Activated CD4-positive, alpha-beta T cell treated with anti-CD3 and anti-CD28 coated beads, Interleukin-2, amount 50 U/mL, for 4 hours (primary cell): ENCODE measurements around the gene PPFIBP2.

Experiments
- DNase-seq, 2 experiments: peaks; one replicate each; pipeline ENCODE4 v3.0.0-alpha.2; 2020

Gene PPFIBP2

DNA sequence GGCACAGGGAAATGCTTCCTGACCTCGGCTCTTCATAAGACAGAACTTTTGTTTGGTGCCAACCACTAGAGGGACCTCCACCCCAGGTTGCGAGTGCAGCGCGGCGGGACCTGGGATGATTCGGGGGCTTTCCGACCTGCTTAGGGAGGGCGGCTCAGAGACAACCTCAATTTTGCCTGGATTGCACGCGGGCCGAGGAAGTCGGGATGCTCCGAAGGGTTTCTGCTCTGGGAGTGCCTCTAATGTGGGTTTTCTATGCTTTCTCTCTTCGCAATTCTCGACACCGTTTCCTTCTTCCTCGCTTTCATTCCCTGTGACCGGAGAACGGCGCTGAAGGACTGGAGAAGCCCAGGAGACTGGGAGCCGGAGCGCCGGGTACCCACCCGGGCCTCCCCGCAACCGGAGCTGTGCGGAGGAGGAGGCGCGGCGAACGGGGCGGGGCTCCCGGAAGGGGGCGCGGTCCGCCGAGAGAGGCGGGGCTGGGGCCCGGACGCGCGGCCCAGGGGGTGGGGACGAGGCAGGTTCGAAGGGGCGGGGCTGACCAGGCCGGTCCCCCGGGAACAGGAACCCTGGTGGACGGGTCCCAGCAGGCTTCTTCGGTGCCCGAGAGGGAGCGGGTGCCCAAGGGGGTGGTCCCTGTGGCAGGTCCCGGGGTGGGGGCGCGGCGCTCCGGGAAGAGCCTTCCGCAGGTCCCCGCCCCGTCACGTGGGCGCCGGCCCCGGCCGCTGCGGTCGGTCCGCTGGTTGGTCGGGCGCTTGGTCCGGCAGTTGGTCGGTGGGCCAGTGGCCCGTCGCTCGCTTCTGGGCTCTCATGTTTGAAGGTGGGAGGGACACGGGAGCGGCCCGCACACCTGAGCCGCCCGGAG, at the start of gene PPFIBP2:
Gene PPFIBP2 (plus strand): TSS at position 766 of the 865 bp plus-strand sequence. CDS start 35,477 bp downstream, outside the sequence.
- peak; percentile 73 to 74 for DNase-seq

DNA sequence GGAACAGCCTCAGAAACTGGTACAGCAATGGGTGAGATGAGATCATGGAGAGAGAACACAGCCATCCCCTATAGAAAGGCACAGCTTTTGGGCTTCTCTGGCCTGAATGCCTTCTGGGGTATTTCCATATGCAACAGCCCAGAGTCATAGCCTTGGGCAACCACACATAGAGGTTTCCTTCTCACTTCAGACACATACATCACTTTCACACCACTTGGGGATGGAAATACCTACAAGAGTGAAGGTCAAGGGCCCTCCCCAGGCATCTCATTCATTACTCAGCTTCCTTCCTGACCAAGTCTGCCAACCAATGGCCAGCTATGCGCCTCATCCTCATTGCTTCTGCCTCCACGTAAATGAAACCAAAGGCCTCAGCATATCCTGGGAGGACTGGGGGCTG, 46.1 kb upstream of the PPFIBP2 start:
- no peak for DNase-seq

DNA sequence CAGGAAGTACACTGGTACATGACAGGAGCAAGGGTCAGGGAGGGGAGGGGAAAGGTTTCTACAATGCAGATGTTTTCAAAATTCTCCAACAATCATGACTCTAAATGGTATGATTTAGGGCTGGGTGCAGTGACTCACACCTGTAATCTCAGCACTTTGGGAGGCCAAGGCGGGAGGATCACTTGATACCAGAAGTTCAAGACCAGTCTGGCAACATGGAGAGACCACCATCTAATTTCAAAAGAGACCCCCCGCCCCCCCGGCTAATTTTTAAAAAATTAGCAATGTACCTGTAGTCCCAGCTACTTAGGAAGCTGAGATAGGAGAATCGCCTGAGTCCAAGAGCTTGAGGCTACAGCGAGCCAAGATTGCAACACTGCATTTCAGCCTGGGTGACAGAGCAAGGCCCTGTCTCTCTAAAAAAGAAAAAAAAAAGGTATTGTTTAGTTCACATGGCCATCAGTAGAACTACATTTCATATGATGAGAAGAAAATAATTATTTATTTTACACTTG, 44.4 kb upstream of the PPFIBP2 start:
- no peak for DNase-seq

DNA sequence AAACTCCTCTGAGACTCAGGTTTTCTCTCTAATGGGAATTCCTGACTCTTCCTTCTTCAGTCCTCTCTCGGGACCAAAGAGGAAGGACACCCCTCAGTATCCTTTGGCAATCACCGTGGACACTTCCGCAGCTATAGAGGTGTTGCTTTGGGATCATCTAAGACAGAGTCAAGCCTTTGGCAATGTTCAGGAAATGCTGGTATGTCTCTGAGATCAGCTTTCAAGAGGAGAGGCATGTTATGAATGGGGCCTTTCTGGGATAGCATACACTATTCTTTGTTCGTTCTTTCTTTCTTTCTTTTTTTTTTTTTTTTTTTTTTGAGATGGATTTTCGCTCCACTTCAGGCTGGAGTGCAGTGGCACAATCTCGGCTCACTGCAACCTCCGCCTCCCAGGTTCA, 42.7 kb upstream of the PPFIBP2 start:
- DNase-seq = no peak

DNA sequence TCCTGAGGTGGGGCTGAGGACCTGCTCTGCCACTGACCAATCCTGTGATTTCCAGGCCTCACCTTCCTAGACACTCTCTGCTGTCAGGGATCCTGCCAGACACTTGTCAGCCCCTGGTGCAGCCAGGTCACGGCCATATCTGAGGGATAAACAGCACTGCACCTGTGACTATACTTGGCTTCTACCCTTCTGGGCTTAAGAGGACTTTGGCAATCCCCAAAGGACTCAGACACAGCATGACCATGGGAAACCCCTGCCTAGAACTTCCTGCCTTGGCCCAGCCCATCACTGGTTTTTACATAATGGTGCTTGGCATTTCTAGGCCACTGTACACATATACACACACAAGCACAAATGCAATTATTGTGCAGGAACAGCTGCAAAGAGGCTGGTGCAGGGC, 40.1 kb upstream of the PPFIBP2 start:
- DNase-seq = no peak

DNA sequence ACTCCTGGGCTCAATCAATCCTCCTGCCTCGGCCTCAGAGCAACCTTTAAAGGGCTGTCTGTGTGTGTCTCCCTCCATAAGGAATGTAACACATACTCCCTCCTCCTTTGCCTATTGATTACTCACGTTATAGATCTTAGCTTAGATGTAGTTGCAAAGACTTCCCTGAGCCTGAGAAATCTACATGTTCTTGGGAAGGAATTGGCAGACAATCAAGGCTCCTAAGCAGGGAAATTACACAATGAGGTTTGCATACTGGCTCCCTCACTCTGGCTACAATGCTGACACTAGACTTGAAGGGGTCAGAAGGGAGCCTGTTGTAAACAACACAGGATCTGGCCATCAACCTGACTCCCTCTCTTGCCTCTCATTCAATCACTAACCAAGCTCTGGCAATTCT, 33.7 kb upstream of the PPFIBP2 start:
- DNase-seq = no peak

DNA sequence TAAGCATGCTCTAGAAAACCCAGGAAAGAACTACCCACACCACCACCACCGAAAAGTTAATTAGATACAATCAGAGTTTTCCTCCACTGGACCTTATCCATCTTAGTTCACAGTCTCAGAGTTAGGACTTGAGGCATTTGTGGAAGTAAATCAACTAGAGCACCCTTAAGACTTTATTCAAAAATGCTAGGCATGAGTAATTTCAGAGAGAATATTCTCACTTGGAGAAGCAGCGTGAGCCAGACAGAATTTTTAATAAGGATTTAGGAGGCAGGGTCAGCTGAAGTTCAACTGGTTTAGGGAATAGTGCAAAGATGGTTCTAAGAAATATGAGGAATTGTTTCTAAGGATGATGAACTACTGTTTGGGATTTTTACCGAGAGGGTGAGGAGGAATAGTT, 29.7 kb upstream of the PPFIBP2 start:
- DNase-seq = no peak

DNA sequence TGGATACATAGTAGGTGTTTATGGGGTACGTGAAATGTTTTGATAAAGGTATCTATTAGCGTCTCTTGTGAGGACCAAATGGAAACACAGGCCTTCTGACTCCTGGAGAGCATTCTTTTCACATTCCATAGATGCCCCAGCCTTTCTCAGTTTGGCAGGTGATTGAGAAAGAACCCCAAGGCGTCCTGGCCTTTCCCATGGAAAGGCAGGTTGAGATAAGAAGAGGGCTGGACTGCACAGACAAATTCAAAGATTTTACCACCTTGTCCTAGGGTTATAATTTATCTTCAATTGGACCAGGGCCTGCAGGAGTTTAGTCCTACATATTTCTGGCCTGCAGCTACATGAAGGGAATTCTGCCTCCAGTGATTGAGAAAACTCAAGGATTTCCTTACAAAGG, 29.2 kb upstream of the PPFIBP2 start:
- DNase-seq = no peak

DNA sequence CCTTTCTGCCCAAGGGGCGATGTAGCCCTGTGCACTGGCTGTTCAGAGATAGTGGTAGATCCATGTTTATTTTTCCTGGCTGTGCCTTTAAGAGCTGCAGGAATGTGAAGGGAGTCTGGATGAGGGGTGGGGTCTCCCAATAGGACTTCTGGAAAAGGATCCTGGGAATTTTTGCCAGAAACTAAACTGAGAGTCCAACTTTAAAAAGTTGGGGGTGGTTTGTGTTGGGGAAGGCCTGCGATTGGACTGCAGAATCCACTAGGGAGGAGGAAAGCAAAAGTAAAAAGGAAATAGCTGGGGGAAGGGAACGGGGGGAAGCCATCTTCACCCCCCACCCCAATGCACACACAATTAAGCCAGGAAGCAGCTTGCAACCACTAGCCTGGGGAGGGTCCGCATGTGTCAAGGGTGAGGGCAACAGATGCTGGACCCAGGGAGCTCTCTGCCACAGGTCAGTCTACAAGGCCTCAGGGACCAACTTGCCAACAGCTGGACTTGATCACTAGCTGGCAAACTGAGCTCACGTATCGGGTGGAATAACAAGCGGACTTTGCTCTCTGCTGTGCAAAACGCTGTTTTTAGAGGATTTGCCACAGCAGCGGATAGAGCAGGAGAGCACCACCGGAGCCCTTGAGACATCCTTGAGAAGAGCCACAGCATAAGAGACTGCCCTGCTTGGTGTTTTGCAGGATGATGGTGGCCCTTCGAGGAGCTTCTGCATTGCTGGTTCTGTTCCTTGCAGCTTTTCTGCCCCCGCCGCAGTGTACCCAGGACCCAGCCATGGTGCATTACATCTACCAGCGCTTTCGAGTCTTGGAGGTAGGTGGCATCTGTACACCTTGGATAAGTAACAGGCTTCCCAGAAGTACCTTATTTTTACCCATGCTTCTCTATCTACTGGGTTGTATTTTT, 28.4 kb upstream of the PPFIBP2 start, which contains the start of gene OLFML1:
Gene OLFML1 (plus strand): TSS at position 321 of the 912 bp plus-strand sequence. CDS start 370 bp downstream, at position 691.
- no peak for DNase-seq

DNA sequence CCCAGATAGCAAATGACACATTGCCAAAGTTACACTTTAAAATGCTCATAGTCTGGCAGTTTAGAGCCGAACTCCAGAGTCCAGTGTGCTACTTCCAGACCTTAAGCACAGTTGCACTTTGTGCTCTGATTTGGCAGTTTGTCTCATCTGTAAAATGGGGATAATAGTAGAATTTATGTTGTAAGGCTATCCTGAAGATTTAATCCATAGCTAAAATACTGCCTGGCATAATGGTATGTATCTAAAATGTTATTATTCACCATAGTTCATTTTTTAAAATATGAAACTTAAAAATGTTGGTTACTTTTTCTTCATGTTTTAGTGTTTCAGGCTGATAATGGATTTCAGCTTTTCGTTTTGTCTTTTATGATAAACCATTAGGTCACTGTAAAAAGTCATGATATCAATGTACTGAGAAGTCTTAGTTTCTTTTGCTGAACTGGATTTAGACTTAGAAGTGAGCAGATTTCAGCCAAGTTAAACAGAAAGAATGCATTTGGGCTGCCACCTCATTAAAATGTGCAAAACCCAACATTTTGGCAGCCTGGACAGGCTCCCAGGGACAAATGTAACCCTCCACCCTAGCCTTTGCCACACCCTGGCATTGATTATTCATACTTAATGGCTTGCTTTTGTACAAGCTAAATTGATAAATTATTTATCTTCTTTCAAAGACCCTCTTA, 27.6 kb upstream of the PPFIBP2 start:
- DNase-seq = no peak

DNA sequence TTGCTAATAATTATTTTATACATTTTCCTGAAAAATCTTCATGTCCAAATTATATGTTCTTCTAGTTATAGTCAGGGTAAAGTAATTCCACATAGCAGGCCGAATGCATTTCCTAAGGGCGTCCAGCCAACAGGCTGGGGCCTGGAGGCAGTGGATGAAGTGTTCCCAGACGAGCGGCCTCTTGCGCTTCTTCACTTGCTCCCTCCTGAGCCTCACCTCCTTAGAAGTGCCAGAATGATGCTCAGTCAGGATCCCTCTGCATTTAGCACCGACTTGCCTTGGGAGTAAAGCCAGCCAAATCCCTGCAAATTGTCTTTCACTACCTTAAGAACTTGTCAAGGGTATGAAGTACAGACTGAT, 27.0 kb upstream of the PPFIBP2 start:
- DNase-seq = no peak

DNA sequence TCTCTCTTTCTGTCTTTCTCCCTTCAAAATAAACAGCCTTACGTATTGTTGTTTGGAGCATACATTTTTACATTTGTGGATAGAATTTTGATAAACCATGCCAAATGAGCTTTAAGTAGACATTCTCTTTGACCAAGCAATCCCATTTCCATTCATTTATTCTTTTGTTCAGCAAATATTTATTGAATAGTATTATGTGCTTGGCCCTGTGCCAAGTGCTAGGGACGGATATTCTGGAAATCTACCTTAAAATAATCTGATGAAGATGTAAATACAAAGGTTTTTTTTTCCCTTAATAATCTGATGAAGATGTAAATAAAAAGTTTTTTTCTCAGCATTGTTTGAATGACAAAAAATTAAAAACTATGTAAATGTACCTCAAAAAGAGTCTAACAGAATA, 26.4 kb upstream of the PPFIBP2 start:
- DNase-seq = no peak

DNA sequence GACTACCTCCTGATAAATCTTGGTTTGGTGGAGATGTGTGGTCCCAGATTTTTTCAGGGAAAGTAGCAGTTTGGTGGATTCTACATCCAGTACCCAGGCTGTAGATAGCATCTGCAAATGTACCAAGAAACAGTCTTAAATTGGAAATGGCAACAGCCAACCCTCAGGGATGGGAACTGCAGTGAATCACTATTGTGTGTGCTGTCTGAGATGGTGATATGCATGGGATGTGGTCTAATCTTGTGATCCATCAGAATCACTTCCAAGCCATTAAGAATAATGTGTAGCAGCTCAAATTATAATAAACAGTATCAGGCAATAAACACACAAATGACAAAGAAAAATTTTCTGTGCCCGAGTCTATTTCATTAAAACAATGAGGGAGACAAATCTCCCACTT, 25.1 kb upstream of the PPFIBP2 start:
- no peak for DNase-seq

DNA sequence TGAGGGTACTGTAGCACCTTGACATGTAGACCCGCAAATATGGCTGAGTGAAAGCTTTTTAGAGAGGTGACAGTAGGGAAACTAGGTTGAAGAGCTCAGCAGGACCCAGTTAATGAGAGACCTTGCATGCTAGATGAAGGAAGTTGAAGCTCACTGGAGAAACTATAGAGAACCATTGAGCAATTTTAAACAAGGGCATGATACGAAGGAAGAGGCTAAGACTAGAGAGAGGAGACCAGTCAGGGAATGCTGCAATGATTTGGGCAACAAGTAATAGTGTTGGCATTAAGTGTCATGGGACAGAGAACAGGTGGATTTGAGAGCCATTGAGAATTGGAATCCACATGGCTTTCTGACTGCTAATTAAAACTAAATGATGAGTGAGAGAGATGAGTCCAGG, 24.4 kb upstream of the PPFIBP2 start:
- DNase-seq = no peak

DNA sequence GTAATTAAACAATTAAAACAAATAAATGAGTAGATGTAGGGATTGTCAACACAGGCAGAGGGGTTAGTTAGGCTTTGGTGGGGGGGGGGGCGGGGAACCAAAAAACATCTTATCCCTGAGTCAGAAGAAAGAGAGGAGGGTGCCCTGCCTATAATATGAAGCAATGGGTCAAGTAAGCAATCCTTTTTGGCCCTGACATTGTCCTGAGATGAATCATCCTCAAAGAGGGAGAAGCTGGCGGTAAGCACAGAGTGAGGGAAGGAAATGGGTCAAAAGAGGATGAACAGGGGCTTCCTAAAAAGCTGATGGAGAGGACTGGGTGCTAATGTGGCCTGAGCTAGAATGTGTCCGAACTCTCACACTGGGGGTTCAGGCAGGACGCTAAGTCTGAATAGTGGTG, 23.7 kb upstream of the PPFIBP2 start:
- DNase-seq = no peak

DNA sequence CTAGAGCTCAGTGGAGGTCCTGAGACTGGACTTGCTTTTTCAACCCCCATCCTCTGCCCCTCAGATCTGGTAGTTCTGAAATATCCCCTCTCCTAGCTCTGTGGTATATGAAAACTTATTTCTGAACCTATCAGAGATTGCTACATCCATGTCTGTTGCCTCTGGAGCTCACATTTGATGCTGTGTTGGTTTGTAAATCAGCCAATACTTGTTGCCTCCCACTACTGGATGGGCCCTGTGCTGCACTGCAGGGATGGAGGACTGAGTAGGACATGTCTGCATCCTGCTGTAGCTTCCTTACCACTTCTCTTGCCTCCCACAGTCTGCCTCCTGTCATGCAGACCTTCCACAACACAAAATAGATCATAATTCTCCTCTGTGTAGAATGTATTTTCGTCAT, 23.3 kb upstream of the PPFIBP2 start:
- no peak for DNase-seq

DNA sequence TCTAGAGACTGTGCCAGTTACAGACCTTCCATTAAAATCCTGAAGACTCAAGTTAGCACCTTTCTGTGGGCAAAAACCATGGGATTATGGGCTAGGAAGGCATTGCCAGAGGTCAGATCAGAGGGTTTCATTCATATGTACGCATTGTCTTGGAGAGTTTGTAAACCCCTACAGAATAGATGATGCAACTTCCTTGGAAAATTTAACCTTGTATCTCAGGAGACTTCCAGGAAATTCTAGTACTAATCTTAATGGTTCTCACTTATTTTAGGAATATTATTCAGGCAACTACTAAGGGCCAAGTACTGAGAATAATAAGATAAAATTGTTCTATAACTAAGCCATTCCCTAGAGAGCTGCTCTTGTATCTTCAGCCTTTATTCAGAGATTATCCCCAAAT, 21.5 kb upstream of the PPFIBP2 start:
- no peak for DNase-seq

DNA sequence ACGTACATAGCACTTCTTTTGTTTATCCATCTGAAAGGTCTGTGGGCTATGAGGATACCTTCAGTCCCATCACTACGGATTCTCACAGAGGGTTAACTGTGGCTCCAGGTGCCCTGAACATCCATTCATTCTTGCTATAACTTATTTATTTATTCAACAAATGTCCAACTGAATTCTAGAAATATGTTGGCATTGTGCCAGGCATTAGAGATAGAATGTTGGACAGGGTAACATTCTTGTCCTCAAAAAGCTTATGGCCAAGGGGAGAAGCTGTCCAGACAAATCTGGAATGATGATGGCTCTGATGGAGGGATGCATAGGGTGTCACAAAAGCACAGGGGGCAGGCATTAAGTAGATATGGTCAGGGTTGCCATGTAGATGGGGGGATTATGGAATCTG, 20.1 kb upstream of the PPFIBP2 start:
- no peak for DNase-seq

DNA sequence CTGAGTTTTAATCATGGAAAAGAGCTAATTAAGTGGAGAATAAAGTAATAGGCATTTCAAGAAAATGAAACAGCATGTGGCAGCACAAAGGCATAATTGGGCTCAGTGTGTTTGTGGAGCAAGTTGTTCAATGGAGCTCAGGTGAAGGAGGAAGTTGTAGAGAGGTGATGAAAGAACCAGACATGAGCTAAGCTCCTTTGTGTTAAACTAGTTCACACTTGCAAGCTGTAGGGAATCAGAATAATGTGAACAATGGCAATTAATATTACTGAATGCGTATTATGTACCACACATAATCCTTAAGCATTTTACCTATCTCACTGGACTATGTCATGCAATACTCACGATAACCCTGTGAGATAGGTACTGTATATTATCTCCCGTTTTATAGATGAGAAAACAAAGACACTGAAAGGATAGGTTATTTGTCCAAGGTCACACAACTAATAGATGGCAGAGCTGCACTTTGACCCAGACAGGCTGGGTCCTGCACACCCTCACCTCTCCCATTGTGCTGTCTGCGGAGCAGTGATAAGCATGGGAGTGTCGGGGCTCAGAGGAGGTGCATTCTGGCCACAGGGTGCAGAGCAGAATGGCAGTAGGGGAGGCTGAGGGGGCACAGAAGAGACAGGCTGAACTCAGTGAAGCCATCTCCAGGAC, 19.6 kb upstream of the PPFIBP2 start:
- DNase-seq = no peak

DNA sequence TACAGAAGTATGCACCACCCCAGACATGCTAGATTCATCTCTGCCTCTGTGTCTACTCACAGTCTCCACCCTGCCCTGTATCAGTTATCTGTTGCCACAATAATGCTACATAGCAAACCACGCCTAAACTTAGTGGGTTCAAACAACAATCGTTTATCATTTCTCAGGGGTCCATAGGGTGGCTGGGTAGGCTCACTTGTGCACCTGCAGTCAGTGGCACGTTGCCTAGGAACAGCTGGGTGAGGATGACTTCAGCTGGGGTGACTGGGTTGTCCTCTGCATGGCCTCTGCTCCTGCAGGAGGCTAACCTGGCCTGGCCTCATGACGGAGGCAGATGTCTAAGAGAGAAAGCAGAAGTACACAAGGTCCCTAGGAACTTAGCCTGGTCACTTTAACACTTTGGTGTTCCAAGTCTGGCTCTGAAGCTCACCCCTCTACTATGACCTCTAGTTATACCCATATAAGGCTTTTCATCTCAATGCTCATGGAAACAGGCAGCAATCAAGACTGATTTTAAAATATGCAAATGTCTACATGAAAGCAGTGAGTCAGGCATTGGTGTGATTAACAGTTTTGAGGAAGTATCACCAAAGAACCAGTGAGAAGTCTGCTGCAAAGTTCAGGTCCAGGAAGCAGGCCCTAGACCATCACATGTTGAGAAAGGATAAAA, 17.8 kb upstream of the PPFIBP2 start:
- no peak for DNase-seq

DNA sequence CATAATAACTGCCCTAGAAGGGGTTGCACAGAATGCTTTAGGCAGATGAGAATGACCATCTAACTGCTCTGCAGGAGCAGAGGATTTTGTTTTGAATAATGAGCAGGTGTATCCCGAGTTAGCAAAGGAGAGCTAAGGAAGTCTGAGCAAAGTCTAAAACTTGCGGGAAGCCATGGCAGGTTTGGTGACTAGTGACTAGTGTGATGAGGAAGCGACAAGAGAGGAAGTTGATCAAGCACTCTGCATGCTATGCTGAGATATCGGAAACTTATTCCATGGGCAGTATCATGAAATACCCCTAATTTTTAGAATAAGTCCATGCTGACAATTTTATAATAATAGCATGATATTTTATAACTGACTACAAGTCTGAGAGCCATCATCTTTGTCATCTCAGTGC, 15.6 kb upstream of the PPFIBP2 start:
- DNase-seq = no peak

DNA sequence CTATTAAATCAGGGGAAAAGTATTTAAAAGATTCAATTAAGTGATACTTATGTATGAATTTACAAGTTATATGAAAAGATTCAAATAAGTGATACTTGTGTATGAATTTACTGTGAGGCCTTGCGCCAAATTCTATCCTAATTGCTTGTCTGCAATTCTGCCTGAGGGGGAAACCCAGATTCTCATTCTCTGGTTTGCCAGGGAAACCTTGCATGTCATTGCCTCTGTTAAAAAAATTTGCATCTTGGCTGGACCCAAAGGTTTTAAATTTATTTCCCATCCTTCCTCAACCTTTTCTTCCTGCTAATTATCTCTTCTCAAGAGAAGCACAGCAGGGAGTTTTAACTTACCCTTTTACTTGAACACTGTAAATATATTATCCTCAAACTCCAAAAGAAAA, 14.7 kb upstream of the PPFIBP2 start:
- no peak for DNase-seq
